H9 (cell line): ENCODE data around the gene EHD1. TPM values are rescaled to one million over a fixed set of nuclear protein-coding genes. Genes with fewer than 3 reads are reported as not detected.

Source experiments
- DNase-seq: peaks from one replicate; pipeline ENCODE4 v3.0.0-alpha.2; 2017
- H2AFZ ChIP-seq: one replicate; pipeline ENCODE4 v1.6.1; 2013; ENCODE audit warnings: mild to moderate bottlenecking, low read length, control low read depth, moderate library complexity
- H2AK5ac ChIP-seq: 2 replicates; pipeline ENCODE4 v1.6.1; 2013; ENCODE audit warnings: low read length, control low read depth, mixed read lengths; ENCODE audit not compliant: insufficient read length
- H2BK120ac ChIP-seq: one replicate; pipeline ENCODE4 v1.6.1; 2013; ENCODE audit warnings: low read depth, mild to moderate bottlenecking, low read length, control low read depth, inconsistent platforms; ENCODE audit not compliant: poor library complexity, severe bottlenecking
- H2BK12ac ChIP-seq: 2 replicates; pipeline ENCODE4 v1.6.1; 2013; ENCODE audit warnings: low read length, control low read depth, mixed read lengths, low read depth; ENCODE audit not compliant: insufficient read length
- H2BK15ac ChIP-seq: 2 replicates; pipeline ENCODE4 v1.6.1; 2013; ENCODE audit warnings: low read depth, low read length, control low read depth
- H2BK20ac ChIP-seq: one replicate; pipeline ENCODE4 v1.6.1; 2013; ENCODE audit warnings: low read depth, mild to moderate bottlenecking, low read length, control low read depth, inconsistent platforms; ENCODE audit not compliant: poor library complexity, severe bottlenecking
- H2BK5ac ChIP-seq: 2 replicates; pipeline ENCODE4 v1.6.1; 2013; ENCODE audit warnings: low read length, control low read depth, mixed read lengths; ENCODE audit not compliant: insufficient read length
- H3K14ac ChIP-seq: 2 replicates; pipeline ENCODE4 v1.6.1; 2013; ENCODE audit warnings: low read length, control low read depth; ENCODE audit not compliant: insufficient read depth
- H3K18ac ChIP-seq: 2 replicates; pipeline ENCODE4 v1.6.1; 2013; ENCODE audit warnings: low read depth, mild to moderate bottlenecking, mixed read lengths, low read length, control low read depth; ENCODE audit not compliant: insufficient read length
- H3K23ac ChIP-seq: 2 replicates; pipeline ENCODE4 v1.6.1; 2013; ENCODE audit warnings: low read length, control low read depth, mixed read lengths, low read depth; ENCODE audit not compliant: insufficient read length
- H3K23me2 ChIP-seq: 2 replicates; pipeline ENCODE4 v1.6.1; 2013; ENCODE audit warnings: low read depth, mild to moderate bottlenecking, mixed read lengths, low read length, control low read depth; ENCODE audit not compliant: insufficient read length, poor library complexity, severe bottlenecking
- H3K27ac ChIP-seq: 2 replicates; pipeline ENCODE4 v1.5.1; 2013; ENCODE audit warnings: low read length, control low read depth, mixed read lengths, low read depth; ENCODE audit not compliant: insufficient read length
- H3K27me3 ChIP-seq: 2 replicates; pipeline ENCODE4 v1.6.1; 2013; ENCODE audit warnings: low read length, control low read depth, inconsistent platforms; ENCODE audit not compliant: insufficient read depth
- H3K4ac ChIP-seq: 2 replicates; pipeline ENCODE4 v1.6.1; 2013; ENCODE audit warnings: low read depth, mild to moderate bottlenecking, control low read depth, inconsistent platforms, low read length, moderate library complexity
- H3K4me1 ChIP-seq: 2 replicates; pipeline ENCODE4 v1.6.1; 2013; ENCODE audit warnings: low read length, control low read depth, inconsistent platforms; ENCODE audit not compliant: insufficient read depth
- H3K4me2 ChIP-seq: 2 replicates; pipeline ENCODE4 v1.6.1; 2013; ENCODE audit warnings: low read length, control low read depth, mixed read lengths; ENCODE audit not compliant: insufficient read length, insufficient read depth
- H3K56ac ChIP-seq: 2 replicates; pipeline ENCODE4 v1.6.1; 2013; ENCODE audit warnings: low read depth, mild to moderate bottlenecking, mixed read lengths, low read length, control low read depth; ENCODE audit not compliant: insufficient read length
- H3K79me1 ChIP-seq: 2 replicates; pipeline ENCODE4 v1.6.1; 2013; ENCODE audit warnings: low read depth, mild to moderate bottlenecking, moderate library complexity, low read length, control low read depth, inconsistent platforms; ENCODE audit not compliant: insufficient read depth, poor library complexity, severe bottlenecking
- H3K79me2 ChIP-seq: 2 replicates; pipeline ENCODE4 v1.6.1; 2013; ENCODE audit warnings: low read length, control low read depth, inconsistent platforms; ENCODE audit not compliant: insufficient read depth
- H3K9ac ChIP-seq: 2 replicates; pipeline ENCODE4 v1.6.1; 2013; ENCODE audit warnings: low read length, control low read depth, mixed read lengths; ENCODE audit not compliant: insufficient read length; ENCODE audit errors: extremely low read depth
- H3K9me3 ChIP-seq: one replicate; pipeline ENCODE4 v1.6.1; 2013; ENCODE audit warnings: low read depth, low read length, inconsistent platforms; ENCODE audit not compliant: control insufficient read depth
- H3T11ph ChIP-seq: one replicate; pipeline ENCODE4 v1.6.1; 2013; ENCODE audit warnings: mild to moderate bottlenecking, low read length, control low read depth, inconsistent platforms
- H4K20me1 ChIP-seq: one replicate; pipeline ENCODE4 v1.6.1; 2013; ENCODE audit not compliant: control insufficient read depth, insufficient read length, insufficient read depth
- H4K5ac ChIP-seq: 2 replicates; pipeline ENCODE4 v1.6.1; 2013; ENCODE audit warnings: low read depth, mild to moderate bottlenecking, mixed read lengths, low read length, control low read depth; ENCODE audit not compliant: insufficient read length
- H4K8ac ChIP-seq: replicated peaks from 2 replicates; pipeline ENCODE4 v1.6.1; 2013; ENCODE audit warnings: low read length, control low read depth, mixed read lengths, low read depth; ENCODE audit not compliant: insufficient read length
- H4K91ac ChIP-seq: 2 replicates; pipeline ENCODE4 v1.6.1; 2013; ENCODE audit warnings: low read depth, mild to moderate bottlenecking, moderate library complexity, mixed read lengths, low read length, control low read depth; ENCODE audit not compliant: insufficient read length
- H3K27ac Mint-ChIP-seq, 3 experiments: 2 replicates in 2 of 3; 3 replicates in 1 of 3; pipeline ENCODE4 v1.8.0; 2020 to 2021; ENCODE audit warnings: mixed read lengths in 3 of 3, mild to moderate bottlenecking in 1 of 3, moderate library complexity in 1 of 3
- H3K27me3 Mint-ChIP-seq: 2 replicates; pipeline ENCODE4 v1.8.0; 2021; ENCODE audit warnings: low read depth, mild to moderate bottlenecking, moderate library complexity, mixed read lengths
- H3K36me3 Mint-ChIP-seq, 3 experiments: 2 replicates in 2 of 3; 3 replicates in 1 of 3; pipeline ENCODE4 v1.8.0; 2020 to 2021; ENCODE audit warnings: low read depth in 3 of 3, mixed read lengths in 3 of 3; ENCODE audit not compliant: insufficient read depth in 1 of 3
- H3K4me1 Mint-ChIP-seq, 2 experiments: 2 replicates each; pipeline ENCODE4 v1.8.0; 2020; ENCODE audit warnings: mixed read lengths in 2 of 2
- H3K4me3 Mint-ChIP-seq, 2 experiments: 2 replicates in 1 of 2; 3 replicates in 1 of 2; pipeline ENCODE4 v1.8.0; 2020 to 2021; ENCODE audit warnings: mild to moderate bottlenecking in 2 of 2, mixed read lengths in 2 of 2, moderate library complexity in 1 of 2
- H3K9me3 Mint-ChIP-seq, 2 experiments: 2 replicates in 1 of 2; 3 replicates in 1 of 2; pipeline ENCODE4 v1.8.0; 2020; ENCODE audit warnings: mild to moderate bottlenecking in 2 of 2, mixed read lengths in 2 of 2, moderate library complexity in 1 of 2
- WGBS: extraction: QIAGEN DNeasy Blood & Tissue Kit; methylation state at CpG from one replicate; pipeline ENCODE4 v1.1.7; 2013; ENCODE audit warnings: missing lambda C conversion rate, low lambda C conversion rate, mixed read lengths; ENCODE audit not compliant: insufficient read length; ENCODE audit errors: extremely low coverage; 5-methylcytosine and 5-hydroxymethylcytosine counted together
- total RNA-seq: library from RNA; stranded (reverse); gene quantifications from 2 replicates; pipeline ENCODE4 v1.2.1, GENCODE V29; 2021
- TF ChIP-seq, protein P1 (sequence below): fragments of 200-600 bp; sonication (generic); conservative IDR thresholded peaks from 3 replicates; pipeline ENCODE4 v1.8.0; 2021; ENCODE audit warnings: antibody characterized with exemption, mild to moderate bottlenecking

EHD1 gene
- total RNA-seq, 1 experiment from 2014 or later: 31.0 TPM

DNA sequence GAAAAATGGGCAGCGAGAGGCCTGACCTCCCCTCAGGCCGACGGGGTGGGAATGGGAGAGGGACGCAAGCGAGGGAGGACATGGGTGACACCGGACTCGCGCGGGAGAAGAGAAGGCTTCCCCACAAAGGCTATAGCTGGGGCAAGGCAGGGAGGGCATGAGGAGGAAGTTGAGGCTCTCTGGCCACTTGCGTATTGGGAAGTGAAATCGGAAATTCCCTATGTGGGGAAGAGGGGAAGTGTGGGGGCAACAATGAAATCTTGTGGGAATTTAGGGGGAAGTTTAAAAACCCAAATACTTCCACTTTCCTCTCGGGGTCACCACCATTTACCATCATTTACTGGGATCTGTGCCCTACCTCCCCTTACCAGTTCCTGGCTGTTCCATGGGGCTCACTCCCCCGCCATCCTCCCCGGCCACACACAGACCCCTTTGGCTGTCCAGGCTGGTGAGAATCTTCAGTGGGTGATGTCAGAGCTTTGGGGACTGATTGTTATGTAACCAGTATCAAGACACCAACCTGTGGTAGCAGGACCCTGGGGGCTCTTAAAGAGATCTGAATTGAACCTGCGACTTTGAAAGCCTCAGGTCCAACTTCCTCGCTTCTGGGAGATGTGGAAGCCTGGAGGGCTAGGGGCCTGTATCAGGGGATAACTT, 951 bp upstream of the EHD1 start:
- Histone ChIP-seq H2BK5ac (no peak overlapping the region), H3K23ac (no peak overlapping the region), H3K79me1 (no peaks in the 10 kb centered on the region), H3K14ac (peak overlapping the region; percentile 86; the same call in 1 of the 2 replicates), H3K79me2 (no peaks in the 10 kb centered on the region), H3K23me2 (peaks cover 19% of the 10 kb centered on the region), H4K5ac (no peak overlapping the region), H3K18ac (peak overlapping the region; percentile 74), H3K9ac (peak overlapping the region; percentile 66), H3K4me1 (no peaks in the 10 kb centered on the region; the same call in 1 of the 2 replicates), H2AK5ac (no peak overlapping the region), H4K20me1 (no peaks in the 10 kb centered on the region), H2BK15ac (no peak overlapping the region), H3K27ac (no peak overlapping the region), H2BK12ac (no peak overlapping the region), H4K91ac (no peak overlapping the region), H4K8ac (no peak overlapping the region), H3T11ph (no peak overlapping the region), H3K4ac (no peak overlapping the region), H3K56ac (no peak overlapping the region), H3K9me3 (no peaks in the 10 kb centered on the region), H2BK120ac (no peak overlapping the region), H2AFZ (no peak overlapping the region), H3K4me2 (peak overlapping the region; percentile 92), H2BK20ac (no peak overlapping the region), H3K27me3 (no peaks in the 10 kb centered on the region)
- H3K27ac Mint-ChIP-seq: peak overlapping the region; percentile 82 to 97 (median 95); a peak in 6 of 7 replicates
- DNase-seq: no peak
- no peaks in the 10 kb centered on the region; a peak in 1 of 5 replicates for H3K9me3 Mint-ChIP-seq
- peaks cover 1 to 5% (median 2%) of the 10 kb centered on the region in 3 experiments; a peak in 4 of 7 replicates for H3K36me3 Mint-ChIP-seq
- peaks cover 12% of the 10 kb centered on the region for H3K27me3 Mint-ChIP-seq
- peak overlapping the region; percentile 93 to 96 for H3K4me3 Mint-ChIP-seq
- H3K4me1 Mint-ChIP-seq: peaks cover 23 to 26% of the 10 kb centered on the region in 2 experiments
- TF ChIP-seq, protein P1, sequence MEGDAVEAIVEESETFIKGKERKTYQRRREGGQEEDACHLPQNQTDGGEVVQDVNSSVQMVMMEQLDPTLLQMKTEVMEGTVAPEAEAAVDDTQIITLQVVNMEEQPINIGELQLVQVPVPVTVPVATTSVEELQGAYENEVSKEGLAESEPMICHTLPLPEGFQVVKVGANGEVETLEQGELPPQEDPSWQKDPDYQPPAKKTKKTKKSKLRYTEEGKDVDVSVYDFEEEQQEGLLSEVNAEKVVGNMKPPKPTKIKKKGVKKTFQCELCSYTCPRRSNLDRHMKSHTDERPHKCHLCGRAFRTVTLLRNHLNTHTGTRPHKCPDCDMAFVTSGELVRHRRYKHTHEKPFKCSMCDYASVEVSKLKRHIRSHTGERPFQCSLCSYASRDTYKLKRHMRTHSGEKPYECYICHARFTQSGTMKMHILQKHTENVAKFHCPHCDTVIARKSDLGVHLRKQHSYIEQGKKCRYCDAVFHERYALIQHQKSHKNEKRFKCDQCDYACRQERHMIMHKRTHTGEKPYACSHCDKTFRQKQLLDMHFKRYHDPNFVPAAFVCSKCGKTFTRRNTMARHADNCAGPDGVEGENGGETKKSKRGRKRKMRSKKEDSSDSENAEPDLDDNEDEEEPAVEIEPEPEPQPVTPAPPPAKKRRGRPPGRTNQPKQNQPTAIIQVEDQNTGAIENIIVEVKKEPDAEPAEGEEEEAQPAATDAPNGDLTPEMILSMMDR: no peak
- WGBS: no CpG with 5 or more reads among the region's 16 CpGs
